HFF-Myc (cell line): Measurements from ENCODE around the gene PPFIA4.

Source experiments
- DNase-seq: peaks from one replicate; pipeline ENCODE4 v3.0.0-alpha.2; 2011; ENCODE audit warnings: low read depth; ENCODE audit errors: extremely low read depth
- H3K4me3 ChIP-seq: replicated peaks from 2 replicates; pipeline ENCODE4 v1.5.1; 2011; ENCODE audit warnings: low read depth, mild to moderate bottlenecking, control low read depth, low read length
- TF ChIP-seq, protein P1 (sequence below): IDR thresholded peaks from 2 replicates; pipeline ENCODE4 v1.5.1; 2012; ENCODE audit warnings: mild to moderate bottlenecking, low read depth, low read length, control low read depth; ENCODE audit errors: missing control alignments

Gene PPFIA4

DNA sequence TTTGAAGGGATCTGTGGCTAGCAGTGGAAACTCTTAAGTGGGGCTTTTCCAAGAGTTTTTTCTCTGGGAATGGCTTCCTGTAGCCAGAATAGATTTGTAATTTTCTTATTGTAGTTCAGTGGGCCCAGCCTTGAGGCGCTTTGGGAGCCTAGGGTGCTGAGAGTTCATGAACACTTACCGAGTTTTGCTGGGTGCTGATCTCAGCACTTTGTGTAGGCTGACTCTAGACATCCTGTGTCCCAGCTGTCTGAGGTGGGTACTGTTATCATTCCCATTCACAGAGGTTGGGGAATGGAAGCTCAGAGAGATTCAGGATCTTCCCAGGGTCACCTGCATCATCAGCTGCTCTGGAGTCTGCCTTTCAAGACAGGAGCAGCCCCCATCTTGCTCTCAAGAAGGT is 7.0 kb downstream of the PPFIA4 start:
- no peak overlapping the region for H3K4me3 ChIP-seq
- no peak for DNase-seq
- TF ChIP-seq, protein P1, sequence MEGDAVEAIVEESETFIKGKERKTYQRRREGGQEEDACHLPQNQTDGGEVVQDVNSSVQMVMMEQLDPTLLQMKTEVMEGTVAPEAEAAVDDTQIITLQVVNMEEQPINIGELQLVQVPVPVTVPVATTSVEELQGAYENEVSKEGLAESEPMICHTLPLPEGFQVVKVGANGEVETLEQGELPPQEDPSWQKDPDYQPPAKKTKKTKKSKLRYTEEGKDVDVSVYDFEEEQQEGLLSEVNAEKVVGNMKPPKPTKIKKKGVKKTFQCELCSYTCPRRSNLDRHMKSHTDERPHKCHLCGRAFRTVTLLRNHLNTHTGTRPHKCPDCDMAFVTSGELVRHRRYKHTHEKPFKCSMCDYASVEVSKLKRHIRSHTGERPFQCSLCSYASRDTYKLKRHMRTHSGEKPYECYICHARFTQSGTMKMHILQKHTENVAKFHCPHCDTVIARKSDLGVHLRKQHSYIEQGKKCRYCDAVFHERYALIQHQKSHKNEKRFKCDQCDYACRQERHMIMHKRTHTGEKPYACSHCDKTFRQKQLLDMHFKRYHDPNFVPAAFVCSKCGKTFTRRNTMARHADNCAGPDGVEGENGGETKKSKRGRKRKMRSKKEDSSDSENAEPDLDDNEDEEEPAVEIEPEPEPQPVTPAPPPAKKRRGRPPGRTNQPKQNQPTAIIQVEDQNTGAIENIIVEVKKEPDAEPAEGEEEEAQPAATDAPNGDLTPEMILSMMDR = no peak

DNA sequence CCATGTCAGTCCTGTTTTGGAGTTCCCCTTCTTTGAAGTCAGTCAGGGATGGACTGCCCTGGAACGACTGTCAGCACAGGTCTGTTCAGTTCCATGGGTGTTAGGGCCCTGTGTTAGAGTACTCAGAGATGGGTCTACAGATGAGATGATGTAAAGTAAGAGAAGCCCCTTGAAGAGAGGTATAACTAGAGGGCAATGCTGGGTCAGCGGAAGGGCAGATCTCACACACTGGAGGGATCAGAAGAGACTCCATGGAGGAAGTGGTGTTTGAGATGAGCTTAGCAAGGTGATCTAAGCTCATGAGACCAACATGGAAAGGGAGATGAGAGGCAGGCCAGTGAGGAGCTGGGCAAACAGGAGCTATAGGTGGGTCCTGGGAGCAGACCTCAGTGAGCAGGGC is 7.6 kb downstream of the PPFIA4 start:
- no peak for DNase-seq

DNA sequence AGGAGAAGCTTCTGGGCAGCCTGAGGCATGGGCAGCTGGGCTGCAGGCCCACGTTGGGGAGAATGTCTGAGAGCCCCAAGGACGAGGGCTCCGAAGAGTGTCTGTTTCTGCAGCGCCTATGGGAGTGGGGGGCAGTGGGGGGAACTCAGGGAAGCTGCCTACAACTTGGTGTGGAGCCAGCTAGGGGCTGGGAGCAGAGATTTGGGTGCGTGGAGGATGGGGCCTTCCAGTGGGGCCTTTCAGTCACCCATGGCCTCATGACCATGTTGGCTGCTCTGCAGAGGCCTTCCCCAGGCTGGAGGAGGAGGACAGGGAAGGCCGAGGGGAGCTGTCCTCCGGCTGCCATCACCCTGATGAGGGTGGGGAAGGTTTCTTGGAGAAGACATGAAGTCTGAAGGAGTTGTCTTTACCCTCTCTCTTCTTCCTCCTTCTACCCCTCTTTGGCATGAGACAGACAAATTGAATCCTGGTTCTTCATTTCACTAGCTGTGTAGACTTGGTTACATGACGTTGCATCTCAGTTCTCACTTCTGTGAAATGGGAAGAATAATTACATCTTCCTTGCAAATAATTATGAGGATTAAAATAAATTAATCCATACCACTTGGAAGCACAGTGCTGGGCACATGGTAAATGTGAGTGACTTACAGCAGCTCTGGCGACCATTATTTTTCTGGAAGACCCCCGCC is 8.3 kb downstream of the PPFIA4 start:
- H3K4me3 ChIP-seq = no peak overlapping the region
- TF ChIP-seq, protein P1 = no peak
- DNase-seq = no peak

More for the DNA sequence above, 7.6 kb downstream of the PPFIA4 start:
- TF ChIP-seq, protein P1 = no peak
- no peak overlapping the region for H3K4me3 ChIP-seq

DNA sequence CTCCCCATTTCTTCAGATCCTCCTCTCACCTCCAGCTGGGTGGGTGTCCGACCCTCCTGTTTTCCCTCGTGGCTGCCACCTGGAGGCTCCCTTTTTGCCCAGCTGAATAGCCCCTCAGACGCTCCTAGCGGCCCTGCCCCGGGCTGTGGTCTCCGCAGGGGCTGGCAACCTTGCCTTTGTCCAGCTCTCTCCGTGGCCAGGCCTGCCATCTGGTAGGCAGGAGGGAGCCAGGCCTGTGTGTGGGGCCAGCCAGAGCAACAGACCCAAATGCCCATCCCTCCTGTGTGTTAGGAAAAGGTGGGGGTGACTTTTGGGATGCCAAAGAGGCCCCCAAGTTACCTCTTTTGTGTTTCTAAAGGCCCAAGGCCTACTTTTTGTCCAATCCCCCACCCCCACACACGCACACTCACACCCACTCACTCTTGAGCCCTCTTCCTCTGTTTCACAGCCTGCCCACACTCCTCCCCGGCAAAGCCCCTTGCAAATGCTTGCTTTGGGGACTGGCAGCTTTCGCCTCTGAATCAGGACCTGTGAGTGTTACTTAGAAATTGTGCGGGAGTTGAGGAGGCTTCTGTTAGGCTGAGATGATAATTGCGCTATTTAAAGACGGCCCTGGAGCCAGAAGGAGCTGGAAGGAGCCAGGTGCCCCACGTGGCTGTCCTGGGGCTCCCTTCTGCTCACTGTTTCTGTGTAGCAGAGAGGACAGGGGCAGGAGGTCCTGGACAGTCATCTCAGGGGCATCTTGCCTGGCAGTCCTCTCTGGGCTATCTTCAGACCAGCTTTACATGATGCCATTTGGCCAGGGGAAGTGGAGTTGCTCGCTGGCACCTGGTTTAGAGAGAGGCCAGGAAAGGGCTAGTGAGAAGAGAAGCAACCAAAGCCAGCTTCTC is 9.1 kb downstream of the PPFIA4 start:
- H3K4me3 ChIP-seq = no peak overlapping the region
- DNase-seq = no peak
- TF ChIP-seq, protein P1 = no peak

DNA sequence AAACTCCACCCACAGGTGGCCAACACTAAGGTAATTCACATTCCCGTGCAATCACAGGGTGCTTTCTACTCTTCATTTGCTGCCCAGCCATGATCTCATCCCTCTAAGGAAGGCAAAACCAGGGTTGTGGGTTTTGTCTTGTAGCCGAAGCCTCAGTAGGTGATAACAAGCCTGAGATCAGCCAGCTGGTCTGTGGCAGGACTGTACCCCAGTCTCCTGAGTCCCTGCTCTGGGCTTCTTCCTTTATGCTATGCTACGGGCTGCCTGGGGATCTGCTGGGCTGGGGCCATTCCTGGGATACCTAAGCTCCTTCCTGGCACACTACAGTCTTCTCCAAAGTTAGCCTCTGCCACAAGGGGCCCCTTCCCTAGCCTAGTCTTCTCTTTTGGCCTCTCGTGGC is 9.8 kb downstream of the PPFIA4 start:
- H3K4me3 ChIP-seq = no peak overlapping the region
- TF ChIP-seq, protein P1 = no peak
- DNase-seq = no peak

DNA sequence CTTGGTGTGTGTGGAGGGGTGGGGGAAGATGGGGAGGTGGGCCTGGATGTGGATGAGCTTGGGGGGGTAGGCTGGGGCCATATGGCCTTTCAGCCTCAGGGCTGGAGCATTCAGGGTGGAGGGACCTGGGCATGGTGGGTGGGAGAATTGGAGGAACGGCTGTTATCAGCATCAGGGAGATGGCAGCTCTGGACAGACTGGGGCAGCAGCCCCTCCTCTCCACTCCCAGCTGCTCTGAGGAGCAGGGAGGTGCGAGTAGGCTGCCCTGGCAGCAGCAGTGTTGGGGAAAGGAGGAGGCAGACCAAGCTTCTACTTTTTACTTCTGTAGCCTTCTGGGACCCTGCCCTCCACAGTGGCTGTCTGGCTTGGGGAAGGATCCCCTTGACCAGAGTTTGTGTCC is 10.2 kb downstream of the PPFIA4 start:
- no peak for DNase-seq
- TF ChIP-seq, protein P1 = no peak
- no peak overlapping the region for H3K4me3 ChIP-seq
